NCI-H446 treated with DMSO at 0.1 percent for 48 hours (cell line): ENCODE measurements around the gene KCNJ12.
"Not testable (repeated sequence)": the region's sequence is repeated elsewhere in the genome, so short reads cannot be mapped to it uniquely, and the experiment has no call there.

Source experiments
- DNase-seq: peaks from one replicate; lab custom pipeline; 2025; lab: John Stamatoyannopoulos, UW

The KCNJ12 gene

DNA sequence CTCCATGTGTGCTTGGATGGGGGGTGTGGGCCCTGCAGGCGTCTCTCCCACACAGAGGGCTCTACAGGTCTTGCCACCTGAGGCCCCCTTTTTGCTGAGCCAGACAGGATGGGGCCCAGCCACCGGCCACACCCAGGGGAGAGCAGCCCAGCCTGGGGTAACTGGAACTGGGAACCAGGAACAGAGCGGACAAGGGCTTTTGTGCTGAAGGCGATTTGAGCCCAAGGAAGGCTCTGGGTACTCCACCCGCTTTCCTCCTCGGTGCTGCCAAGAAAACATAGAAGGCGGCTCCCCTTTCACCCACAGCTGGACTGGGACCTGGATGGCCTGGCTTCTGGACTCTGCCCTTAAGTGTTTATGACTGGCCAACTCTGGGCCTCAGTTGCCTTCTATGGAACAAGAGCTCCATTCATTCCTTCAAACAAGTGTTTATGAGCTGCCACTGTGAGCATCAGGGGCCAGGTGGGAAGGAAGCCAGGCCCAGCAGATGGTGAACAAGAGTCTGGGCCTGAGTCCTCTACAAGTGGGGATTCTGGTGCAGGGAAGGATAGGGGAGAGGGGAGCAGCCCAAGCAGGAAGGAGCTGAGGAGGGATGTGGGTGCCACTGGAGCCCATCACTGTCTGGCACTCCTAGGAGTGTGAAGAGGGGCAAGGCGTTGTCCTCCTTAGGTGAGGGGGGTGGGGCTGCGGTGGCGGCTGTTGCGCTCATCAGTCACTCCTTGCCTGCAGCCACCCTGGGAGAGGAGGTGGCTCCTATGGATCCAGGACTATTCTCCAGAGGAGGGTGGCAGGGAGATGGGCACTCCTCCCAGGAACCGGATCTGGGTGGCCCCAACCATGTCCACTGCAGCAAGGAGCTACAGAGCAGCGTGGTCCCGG, 46.4 kb downstream of the KCNJ12 start:
- not testable (repeated sequence) for DNase-seq

DNA sequence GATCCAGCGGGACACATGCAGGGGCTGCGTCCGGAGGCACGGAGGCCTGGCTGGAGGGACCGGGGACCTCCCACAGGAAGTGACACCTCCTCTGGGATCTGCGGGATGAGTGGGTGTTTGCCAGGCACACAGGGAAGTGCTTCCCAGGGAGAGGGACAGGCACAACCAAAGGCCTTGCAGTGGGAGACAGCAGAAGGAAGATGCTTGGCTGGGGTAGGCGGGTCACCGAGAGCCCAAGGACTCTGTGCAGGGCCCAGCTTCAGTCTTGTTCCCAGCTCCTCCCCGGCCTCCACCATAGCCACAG, 47.0 kb downstream of the KCNJ12 start:
- DNase-seq, result not testable (repeated sequence)

DNA sequence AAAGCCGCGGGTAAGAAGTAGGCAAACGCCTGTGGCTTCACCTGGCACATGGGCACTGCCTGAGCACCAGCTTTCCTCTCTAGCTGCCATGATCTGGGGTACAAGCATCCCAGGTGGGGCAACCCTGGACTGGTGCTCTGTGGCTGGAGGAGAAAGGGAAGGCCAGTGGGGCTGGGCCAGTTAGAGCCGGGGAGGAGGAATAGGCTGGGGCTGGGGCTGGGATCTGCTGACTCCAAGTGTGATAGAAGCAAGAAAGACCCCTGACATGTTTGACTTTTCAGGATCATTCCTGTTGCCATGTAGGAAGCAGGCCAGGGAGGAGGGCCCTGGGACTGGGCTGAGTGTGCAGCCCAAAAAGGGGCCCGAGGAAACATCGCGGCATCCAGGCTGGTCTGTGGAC, 48.5 kb downstream of the KCNJ12 start:
- not testable (repeated sequence) for DNase-seq

DNA sequence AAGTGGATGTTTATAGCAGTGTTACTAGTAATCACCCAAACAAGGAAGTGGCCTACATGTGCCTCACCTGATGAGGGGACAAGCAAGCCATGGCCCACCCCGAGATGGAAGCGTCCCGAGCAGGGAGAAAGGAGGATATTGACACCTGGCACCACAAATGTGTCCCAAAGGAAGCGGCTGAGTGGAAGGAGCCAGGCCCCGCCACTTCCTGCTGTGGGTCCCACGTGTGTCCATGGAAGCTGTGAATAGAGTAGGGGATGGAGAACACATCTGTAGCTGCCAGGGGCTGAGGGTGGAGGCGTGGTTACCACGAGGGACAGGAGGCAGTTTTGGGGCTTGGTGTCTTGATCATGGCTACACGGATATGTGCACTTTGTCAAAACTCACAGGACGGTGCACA, 49.2 kb downstream of the KCNJ12 start:
- no peak for DNase-seq

DNA sequence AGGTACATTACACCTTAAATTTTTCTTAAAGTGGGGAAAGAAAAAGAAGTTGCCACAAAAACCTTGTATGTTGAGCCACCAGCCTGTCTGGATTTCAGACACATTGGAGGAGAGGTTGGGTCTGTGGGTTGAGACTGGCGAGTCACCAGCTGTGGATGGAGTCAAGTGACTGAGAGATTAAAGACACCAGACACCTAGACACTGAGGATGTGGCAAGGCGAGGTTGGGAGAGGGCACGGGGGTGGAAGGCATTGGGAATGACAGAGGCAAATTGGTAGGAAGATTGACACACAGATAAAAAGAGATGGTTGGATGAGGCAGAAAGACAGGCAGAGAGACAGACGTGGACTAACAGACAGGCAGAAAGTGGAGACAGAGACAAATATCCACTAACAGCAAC, 49.6 kb downstream of the KCNJ12 start:
- DNase-seq, result no peak

DNA sequence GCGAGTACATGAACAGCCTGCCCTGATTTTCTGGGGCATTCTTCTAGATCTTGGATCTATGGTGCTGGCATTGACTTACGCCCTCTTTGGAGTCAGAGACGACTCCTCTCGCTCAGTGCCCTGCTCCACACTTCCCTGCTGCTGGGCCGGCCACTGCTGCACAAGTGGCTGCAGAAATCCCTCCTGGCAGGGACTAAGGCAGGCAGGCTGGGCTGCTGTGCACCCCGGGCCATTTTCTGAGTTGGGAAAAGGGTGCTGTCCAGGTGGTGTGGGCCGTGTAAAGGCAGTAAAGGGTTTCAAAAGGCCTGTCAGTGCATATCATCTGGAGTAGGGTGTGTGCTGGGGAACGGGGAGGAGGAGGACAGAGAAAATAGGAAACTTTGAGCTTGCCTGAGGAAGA, 50.1 kb downstream of the KCNJ12 start:
- DNase-seq, result not testable (repeated sequence)

DNA sequence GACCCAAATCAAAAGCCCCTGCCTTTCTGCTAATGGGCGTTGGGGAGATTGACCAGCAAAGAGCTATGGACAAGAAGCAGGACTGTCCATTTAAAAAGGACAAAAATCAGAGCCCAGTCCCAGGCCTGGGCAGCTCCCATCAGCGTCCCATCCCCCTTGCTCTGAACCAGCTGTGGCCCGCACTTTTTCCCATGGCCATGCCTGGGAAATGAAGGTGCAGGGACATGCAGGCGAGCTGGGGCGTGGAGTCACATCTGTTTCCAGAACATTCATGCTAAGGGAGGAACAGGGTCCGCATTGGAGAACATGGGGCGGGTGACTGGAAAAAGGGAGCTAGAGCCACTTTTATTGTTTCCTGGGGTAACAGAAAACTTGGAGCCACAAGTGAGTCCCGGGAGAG, 50.7 kb downstream of the KCNJ12 start:
- DNase-seq, result not testable (repeated sequence)

DNA sequence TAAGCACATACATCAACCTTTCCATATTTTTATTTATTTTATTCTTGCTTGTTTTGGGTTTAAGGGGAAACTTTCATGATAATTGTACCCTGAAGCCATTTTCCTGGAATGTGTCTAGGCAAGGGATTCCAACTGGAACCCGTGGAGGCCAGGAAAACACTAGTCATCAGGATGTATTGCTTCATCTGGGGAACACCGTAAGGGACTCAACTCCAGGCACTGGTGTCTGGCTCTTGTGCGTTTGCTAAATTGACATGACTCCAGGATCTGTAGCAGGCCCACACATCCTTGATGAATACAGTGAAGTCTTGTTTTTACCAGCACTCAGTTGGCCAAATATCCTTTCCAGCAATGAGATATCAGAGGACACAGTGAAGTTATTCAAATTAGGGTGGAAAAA, 51.6 kb downstream of the KCNJ12 start:
- not testable (repeated sequence) for DNase-seq

DNA sequence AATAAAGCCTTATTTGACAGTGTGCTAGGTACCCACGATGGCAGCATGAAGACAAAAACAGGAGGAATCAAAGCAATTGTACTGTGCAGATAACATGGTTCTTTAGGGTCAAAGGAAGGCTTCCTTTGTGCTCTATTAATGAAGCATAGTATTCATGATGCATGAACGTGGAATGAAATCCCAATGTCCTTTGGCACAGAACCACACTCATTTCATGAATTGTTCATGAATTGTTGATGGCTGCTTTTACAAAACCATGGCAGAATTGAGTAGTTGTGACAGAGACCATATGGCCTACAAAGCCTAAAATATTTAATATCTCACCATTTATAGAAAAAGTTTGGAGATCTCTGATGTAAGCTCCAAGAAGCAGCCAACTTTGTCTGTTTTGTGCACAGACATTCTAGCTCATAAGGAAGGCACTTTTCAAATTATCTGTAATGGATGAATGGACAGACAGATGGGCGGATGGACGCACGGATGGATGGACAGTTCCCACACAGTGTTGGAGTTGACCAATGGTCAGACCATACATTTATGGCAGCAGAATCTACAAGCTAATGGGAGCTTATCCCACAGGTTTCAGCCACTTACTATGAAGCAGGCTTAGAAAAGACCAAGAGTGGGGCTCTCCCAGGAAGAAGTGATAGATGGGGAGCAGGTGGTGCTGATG, 52.7 kb downstream of the KCNJ12 start:
- peak; percentile 15 for DNase-seq

DNA sequence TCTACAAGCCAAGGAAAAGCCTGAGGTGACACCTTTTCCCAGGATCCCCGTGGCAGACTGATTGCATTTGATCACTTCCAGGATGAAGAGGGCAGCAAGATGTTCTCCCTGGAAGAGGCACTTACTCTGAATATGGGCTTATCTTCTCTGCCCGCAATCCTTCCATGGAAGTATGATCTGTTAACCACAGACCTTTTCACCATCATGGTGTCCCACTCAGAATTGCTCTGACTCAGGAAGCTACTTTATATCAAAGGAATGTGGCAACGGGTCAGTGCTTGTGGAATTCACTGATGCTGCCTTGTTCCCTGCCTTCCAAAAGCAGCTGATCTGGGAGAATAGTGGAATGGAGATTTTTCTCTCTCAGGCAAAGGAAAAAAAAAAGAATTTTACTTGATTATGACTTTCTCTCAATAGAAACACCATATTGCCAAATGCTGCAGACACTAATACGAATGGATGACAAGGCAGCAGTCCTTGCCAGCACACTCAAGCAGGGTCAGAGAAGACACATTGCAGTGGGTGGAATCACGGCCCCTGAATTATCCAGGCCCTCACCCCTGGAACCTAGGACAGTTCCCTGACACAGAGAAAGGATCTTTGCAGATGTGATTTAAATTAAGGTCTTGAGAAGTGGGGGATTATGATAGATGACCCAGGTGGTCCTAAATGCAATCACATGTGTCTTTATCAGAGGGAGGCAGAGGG, 53.9 kb downstream of the KCNJ12 start:
- DNase-seq, result not testable (repeated sequence)

DNA sequence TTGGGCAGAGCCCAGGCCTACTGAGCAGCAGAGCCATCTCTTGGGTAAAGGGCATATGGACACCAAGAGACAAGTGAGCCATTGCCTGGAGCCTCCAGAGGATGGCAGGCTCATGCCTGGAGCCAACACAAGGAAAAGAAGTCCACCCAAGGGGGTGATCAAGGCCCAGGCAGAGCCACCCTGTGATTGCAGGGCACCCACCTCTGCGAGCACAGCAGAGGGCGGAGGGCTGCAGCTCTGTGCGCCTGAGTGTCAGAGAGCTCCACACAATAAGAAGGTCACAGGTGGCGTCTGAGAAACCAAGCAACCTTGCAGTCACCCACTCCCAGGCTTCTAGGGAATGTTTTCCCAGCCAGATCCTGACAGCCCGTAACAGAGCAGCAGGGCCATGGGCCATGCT, 57.8 kb downstream of the KCNJ12 start:
- DNase-seq, result not testable (repeated sequence)

DNA sequence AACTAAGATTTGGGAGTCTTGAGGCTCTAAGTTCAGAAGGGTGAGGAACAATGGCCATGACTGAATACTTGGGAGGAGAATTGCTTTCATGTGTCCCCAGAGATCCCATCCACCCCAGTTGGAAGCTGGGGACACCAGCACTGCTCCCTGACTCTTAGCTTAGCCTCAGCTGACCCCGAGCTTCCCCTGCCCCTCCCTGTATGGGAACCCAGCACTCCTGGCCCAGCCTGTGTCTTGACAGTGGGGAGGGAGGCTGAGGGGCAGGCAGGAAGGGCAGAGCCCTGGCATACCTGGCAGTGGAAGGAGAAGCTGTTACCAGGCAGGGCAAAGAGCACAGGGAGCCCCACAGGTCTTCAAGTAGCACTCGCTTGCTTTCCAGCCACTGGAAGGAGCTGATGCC, 58.8 kb downstream of the KCNJ12 start:
- DNase-seq, result not testable (repeated sequence)

DNA sequence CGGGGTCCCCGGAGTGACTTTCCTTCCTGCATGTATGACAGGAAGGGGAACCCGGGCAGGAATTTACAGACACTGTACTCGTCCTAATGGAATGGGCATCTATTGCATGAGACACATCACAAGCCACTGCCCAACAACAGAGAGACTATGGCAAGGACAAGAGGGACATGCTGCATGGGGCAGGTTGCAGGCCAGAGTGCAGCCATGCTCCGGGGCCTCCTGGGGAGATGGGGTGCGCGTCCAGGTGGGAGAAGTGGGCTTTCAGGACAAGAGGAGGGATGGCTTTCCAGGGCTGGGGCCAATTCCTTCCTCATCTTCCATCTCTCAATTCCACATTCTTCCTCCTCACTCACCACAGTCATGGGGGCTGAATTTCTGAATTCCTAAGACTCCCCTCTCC, 60.3 kb downstream of the KCNJ12 start:
- DNase-seq, result not testable (repeated sequence)

DNA sequence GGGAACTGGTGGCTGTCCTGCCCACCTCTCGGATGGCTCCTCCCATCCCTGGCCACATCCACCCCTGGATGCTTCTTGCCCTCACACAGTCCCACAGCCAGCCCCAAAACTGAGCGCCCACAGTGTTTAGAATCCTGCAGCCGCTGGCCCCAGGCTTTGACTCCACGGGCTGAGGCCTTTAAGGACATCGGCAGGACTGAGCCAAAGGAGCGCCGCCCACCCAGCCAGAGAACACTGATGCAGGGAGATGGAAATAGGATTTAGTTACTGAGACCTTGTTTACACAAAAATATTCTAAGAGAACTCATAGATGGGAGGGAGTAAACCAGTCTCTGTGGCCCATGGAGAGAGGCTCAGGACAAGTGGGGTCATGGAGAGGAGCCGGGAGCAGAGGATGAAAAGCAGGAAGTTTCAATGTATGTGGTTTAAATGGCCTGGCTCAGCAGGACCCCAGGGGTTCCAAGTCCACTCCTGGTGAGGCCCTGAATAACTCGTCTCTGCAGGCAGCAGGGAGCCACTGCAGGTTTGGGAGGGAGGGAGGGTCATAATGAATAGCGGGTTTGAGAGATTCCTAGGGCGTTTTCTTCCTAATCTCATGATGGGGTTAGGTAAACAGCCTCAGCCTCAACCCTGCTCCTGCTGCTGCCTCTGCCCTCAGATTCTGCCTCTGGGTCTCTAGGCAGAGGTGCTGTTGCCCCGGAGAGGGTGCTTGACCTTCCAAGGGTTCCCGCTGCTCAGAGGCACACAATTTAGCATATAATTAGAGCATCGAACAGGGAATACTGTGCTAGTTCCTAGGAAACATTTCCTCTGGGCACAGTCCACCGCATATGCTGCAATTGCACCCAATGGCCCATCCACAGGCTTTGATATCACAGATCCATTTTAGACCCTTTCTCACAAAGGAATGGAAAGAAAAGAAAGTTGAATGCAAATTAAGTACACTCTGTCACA, 61.0 kb downstream of the KCNJ12 start:
- not testable (repeated sequence) for DNase-seq

DNA sequence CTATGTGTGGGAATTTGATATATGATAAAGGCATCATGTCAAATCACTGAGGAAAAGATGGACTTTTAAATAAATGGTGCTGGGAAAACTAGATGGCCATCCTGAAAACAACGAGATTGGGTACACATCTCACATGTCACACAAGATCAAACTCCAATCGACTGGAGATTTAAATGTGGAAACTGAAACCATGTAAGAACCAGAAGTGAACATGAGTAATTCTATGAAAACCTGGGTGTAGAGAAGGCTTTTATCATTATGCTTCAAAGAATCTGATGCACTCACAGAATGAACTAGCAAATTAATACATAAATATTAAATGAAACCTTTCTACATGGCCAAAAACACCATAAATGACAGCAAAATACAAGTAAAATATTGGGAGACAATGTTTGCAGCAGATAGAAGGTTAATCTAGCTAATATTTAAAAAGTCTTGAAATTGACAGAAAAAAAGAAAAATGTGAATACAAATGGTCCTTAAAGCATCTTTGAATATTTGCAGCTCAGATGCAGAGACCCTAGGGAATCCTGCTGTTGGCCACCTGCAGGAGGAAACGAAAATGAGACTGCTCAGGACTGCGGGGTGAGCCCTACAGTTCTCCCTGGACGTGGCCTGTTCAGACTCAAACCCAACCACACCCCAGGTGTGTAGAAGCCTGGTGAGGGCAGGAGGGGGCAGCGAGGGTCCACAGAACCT, 62.3 kb downstream of the KCNJ12 start:
- not testable (repeated sequence) for DNase-seq

DNA sequence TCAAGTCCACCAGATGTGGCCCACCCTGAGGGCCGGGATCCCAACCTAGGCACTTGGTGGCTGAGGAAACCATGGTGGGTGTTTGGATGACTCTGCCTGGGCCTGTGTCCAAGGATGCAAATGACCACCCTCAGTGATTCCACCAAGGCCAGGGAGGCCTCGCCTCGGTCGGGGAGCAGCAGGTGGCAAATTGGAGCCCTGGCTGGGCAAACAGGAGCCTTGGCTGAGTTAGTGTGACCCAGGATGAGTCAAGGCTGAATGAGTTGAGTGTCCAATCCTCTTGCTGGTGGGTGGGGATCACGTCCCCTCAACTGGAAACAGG, 62.8 kb downstream of the KCNJ12 start:
- DNase-seq, result not testable (repeated sequence)

DNA sequence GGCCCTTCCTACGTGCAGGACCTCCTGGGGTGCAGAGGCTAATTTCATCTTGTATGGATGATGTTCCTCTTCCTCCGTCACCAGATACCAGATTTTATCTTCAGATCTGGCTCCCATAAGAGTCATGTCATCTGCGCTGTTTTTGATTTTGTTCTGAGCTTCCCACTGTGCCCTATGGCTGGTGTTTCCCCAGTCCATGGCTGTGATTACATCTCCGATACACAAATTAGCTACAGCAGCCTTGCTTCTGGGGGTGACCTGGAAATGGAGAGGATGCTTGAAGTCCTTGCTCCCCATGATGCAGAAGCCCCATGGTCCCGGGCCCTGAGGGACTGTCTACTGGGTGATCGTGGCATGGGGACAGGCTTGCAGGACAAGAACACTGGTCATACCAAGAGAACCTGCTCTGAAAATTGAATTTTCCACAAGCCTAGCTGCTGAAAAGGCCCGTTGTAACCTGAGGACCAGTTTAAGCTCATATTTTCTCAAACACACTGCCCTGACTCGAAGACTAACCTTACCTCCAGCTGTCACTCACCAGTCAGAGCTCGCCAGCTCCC, 69.0 kb downstream of the KCNJ12 start:
- no peak for DNase-seq

DNA sequence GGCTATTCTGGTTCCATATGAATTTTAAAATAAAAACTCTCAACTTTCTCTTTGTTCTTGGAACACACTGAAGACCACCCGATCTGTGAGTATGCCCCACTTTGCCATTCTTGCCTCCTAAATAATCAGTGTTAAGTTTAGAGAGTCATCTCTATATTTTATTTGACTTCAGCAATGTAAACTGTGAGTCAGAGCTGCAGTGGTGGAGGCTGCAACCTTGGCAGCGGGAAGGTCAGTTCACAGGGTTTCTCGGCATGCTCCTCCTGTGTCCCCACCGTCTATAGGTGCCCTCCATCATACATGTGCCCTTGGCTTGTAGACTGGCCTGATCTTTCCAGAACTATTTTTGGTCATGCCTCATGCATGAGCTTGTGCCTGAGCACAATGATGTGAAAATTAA, 71.4 kb downstream of the KCNJ12 start:
- not testable (repeated sequence) for DNase-seq

DNA sequence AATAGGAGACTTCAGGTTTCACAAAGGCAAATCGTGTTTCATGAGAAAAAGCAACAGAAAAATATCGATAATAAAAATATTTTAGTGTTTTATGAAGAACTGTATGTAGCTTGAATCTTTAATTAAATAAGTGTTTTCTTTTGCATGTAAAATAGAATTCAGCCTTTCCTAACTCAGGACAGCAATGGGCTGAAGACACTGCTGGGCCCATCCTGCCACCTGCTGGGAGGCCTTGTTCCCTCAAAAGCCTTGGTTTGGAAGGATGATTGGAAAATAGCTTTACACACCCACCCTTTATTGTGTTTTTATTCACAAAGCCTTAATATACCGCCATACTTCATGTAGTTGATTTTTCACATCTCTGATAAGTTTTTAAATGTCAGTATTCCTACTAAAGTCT, 73.7 kb downstream of the KCNJ12 start:
- not testable (repeated sequence) for DNase-seq

DNA sequence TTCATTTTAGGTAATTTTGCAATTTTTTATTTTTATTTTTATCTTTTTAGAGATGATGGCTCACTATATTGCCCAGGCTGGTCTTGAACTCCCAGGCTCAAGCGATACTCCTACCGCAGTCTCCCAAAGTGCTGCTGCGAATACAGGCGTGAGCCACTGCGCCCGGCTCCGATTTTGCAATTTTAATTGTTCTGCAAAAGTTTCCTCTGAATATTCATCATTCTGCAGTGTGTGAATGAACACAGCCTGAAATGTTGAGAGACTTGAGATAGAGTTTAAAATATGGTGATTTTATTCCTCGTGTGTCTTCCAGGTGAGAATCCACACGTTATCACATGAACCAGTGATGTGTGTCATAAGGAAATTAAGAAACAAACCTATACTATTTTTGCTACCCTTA, 75.8 kb downstream of the KCNJ12 start:
- DNase-seq, result no peak
